Urothelium cell line (cell line): ENCODE data around the gene SECTM1.
"Not testable (repeated sequence)": the region's sequence is repeated elsewhere in the genome, so short reads cannot be mapped to it uniquely, and the experiment has no call there.

Experiments
- DNase-seq: peaks from one replicate; pipeline ENCODE4 v3.0.0; 2011; ENCODE audit warnings: low spot score, mixed read lengths
- FAIRE-seq: peaks from 2 replicates; lab custom pipeline; 2011; peaks lifted over from hg19 to GRCh38; lab: Jason Lieb, UNC

SECTM1 gene

DNA sequence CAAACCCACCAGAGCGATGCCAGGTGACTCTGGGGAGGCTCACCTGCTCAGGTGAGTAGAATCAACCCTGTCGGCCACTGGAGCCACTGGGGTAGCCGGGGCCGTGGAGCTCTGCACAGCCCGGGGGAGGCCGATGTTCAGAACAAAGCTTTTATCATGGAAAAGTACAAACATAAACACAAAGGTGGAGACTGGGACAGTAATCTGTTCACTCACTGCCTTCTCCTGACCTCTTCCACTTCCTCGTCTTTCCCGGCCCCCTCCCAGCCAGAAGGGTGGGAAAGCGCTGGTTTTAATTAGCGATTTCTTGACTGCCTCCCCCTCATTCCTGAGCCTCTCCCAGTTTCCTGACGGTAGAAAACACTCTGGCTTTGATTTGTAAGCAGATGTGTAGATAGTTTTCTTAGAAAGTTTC lies 15.7 kb upstream of the SECTM1 start:
- DNase-seq (no peak), FAIRE-seq (no peak)

DNA sequence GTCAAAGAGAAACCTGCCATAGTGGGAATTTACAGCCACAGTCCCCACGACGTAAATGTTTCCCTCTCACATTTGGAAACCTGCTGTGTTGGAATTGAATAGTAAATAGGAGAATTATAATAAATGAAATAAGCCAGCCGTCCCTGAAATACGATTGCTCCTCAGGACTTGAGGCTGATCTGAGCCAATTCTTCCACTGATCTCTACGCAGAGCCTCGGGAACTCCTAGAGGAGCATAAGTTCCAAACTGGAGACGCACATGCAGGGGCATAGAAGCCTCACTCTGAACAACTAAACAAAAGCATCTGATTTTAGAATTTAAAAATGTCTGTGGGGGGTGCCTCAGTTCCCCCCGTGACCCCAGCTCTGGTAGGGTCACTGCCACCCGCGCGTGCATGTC lies 15.3 kb upstream of the SECTM1 start:
- FAIRE-seq (no peak), DNase-seq (no peak)

DNA sequence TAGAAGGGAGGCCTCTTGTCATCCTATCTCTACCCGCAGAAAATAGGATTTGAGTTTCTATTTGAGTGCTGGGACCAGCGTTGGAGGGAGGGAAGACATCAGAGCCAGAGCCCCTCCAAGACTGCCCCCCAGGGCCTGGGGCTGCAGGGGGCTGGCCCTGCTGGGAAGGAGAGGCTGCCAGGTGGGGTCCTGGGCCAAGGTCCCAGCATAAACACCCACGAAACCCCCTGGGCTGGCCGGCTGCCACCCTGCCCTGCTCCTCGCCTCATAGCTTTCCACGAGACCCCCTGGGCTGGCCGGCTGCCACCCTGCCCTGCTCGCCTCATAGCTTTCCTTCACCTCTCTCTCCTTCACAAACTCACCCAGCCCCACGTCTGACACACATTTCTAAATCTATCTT lies 14.9 kb upstream of the SECTM1 start:
- DNase-seq = no peak
- no peak for FAIRE-seq

DNA sequence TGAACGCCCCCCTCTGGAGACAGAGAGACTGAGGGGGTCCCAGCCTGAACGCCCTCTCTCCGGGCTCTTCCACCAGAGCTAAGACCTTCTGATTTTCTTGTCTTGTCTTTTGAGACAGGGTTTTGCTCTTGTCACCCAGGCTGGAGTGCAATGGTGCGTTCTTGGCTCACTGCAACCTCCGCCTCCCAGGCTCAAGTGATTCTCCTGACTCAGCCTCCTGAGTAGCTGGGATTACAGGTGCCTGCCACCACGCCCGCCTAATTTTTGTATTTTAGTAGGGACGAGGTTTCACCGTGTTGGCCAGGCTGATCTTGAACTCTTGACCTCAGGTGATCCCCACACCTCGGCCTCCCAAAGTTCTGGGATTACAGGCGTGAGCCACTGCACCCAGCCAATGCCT lies 14.4 kb upstream of the SECTM1 start:
- DNase-seq, FAIRE-seq: not testable (repeated sequence)

DNA sequence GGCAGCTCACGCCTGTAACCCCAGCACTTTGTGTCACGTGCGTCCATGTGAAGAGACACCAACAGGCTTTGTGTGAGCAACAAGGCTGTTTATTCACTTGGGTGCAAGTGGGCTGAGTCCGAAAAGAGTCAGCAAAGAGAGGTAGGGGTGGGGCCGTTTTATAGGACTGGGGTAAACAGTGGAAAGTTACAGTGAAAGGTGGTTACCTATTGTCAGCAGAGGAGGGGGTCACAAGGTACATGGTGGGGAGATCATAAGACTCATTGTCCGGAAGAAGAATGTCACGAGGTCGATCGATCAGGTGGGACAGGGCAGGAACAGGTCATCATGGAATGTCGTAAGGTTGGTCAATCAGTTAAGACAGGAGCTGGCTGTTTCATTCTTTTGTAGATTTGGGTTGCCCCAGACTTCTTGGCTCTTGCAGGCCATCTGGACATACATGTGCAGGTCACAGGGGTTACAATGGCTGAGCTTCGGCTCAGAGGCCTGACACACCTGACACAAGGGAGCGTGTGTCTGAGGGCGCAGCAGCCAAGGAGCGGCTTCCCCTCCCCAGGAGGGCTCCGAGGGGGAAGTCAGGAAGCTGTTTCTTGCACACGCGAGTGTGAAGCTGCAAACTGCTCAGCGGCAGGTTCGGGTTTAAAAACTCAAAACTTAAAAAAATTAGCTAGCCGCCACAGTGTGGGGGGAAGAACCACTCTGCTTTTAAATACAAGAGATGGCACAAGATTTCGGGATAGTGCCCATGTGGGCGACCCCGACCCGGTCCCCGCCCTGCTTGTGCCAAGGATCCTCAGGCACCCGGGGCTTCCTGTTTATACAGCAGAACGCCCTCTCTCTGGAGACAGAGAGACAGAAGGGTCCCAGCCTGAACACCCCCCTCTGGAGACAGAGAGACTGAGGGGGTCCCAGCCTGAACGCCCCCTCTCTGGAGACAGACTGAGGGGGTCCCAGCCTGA lies 13.1 kb upstream of the SECTM1 start:
- FAIRE-seq (no peak), DNase-seq (no peak)

DNA sequence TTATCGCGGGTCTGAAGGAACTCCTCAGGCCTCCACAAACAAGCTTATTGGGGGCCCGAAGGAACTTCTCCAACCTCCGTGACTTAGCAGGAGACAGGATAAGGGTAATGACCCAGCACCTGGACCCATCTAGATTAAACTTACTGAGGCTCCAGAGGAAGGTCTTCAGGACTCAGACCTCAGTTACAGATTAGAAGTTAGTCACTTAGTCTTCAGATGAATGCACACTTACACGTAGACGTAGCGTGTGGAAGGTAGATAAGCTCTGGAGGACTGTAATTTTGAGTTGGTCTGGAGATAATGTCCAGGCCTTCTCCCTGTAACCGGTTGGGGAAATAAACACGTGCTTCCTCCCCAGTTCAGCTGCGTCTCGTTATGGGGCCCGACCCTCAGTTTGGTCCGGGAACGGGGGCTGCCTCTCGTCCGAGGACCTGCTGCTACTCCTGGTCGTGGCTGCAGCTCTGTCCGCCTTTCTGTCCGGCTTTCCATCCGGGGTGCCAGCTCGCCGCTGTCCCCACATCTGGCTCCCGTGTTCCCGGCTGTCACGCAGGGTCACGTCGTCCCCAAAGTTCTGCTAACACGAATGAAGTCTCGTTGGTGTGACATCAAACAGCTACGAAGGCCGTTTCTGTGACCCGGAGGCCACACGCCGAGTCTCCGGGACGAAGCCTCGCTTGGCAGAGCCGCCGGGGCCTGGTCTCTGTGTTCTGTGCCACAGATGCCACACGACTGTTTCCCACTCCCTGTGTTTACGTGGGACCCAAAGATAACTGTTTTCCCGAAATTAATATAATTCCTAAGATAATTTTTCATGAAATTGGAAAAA lies 11.8 kb upstream of the SECTM1 start:
- FAIRE-seq = no peak
- DNase-seq = no peak

DNA sequence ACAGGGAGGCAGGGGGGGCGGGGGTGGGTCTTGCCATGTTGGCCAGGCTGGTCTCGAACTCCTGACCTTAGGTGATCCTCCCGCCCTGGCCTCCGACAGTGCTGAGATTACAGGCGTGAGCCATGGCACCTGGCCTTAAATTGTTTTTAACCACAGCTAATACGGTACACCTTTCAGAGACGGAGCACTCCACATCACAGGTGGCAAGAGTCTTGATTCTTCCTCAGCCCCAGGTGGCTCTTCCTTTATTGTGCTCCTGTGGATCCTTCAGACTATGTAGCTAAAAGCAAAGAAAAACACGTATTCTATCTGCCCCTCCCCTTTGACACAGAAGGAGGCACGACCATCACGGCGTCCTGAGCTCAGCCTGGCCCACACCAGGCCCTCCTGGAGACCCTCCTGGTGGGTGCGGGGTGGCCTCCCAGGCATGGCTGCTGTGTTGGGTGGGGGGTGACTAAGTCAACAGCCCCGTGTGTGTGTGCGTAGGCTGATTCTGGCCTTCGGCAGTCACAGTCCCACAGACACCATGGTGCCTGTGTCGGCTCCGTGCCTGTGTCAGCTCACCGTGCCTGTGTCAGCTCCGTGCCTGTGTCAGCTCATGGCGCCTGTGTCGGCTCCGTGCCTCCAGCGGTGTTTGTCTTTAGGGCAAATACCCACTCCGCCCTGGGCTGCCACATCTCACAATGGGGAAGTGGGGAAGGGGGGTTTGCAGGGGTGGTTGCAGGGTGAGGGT lies 10.8 kb upstream of the SECTM1 start:
- DNase-seq = no peak

DNA sequence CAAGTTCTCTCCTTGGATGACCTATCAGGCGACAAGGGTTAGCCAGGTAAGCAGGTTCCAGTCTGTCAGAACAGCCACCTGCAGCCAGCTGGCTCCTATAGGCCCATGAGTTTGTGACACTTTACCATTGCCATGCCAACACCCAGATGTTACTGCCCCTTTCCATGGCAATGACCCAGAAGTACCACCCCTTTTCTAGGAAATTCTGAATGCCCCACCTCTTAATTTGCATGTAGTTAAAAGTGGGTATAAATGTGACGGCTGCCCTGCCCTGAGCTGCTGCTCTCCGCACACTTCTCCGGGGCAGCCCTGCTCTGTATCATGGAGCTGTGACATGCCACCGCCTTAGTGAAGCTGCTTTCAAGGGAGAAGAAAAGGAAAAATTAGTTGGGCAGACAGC lies 10.0 kb upstream of the SECTM1 start:
- no peak for DNase-seq
- no peak for FAIRE-seq

More for the DNA sequence above, 10.8 kb upstream of the SECTM1 start:
- FAIRE-seq = no peak

DNA sequence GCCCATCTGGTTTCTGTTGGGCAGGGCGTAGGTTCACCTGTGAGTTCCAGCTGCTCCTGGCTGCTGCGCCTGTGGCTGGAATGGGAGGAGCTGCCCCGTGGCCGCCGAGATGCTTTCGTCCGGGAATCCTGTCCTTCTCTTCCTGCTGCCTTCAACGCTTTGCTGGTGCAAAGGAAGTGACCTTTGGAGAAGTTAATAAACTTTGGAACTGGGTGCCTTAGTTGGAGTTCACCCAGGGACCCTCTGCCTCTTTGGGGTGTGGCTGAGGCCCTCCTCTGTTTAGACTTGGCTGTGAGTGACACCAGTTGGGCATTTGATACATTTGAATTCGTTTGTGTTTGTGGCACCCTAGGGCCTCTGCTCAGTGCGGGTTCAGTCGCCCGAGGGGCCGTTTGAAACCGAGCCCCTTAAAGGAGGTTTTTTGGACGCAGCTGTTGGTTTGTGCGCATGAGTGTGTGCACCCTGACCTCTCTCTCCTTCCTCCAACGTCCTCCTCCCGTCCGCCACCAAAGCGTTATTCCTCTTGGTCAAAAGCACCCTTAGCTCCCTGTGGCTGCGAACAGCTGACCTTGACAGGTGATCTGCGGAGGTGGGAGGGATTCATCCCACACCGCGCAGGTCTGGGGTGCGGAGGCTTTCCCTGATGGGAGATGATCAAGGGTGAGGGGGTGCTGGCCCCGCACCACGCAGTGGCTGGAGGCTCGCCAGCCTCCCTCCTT lies 9.0 kb upstream of the SECTM1 start:
- DNase-seq (no peak), FAIRE-seq (no peak)

DNA sequence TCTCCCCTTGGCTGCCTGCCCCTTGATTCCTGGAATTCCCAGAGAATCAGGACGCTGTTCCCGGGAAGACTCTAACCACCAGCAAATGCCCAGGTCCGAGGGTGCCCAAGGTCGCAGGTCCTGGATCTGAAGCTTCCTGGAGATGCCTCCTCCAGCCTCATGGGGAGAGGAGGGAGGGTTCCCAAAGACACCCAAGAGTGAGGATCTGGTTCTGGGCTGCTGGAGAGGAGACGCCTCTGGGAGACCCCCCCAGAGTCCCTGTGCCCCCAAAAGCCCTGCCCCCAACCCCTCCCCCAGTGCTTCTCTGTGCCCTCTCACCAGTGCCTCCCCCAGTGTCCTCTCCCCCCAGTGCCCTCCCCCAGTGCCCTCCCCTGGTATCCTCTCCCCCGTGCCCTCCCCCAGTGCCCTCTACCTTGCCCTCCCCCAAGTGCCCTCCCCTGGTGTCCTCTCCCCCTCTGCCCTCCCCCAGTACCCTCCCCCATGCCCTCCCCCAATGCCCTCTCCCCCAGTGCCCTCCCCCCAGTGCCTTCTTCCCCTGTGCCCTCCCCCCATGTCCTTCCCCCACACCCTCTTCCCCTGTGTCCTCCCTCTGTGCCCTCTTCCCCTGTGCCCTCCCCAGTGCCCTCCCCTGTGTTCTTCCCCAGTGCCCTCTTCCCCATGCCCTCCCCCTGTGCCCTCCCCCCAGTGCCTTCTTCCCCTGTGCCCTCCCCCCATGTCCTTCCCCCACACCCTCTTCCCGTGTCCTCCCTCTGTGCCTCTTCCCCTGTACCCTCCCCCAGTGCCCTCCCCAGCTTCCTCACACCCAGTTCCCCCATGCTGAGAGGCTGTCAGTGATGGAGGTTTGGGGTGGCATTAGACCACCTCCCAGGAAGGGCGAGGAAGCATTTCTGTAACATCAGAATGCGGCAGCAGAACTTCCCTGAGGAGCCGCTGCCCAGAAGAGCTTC lies 6.3 kb upstream of the SECTM1 start:
- DNase-seq = no peak

DNA sequence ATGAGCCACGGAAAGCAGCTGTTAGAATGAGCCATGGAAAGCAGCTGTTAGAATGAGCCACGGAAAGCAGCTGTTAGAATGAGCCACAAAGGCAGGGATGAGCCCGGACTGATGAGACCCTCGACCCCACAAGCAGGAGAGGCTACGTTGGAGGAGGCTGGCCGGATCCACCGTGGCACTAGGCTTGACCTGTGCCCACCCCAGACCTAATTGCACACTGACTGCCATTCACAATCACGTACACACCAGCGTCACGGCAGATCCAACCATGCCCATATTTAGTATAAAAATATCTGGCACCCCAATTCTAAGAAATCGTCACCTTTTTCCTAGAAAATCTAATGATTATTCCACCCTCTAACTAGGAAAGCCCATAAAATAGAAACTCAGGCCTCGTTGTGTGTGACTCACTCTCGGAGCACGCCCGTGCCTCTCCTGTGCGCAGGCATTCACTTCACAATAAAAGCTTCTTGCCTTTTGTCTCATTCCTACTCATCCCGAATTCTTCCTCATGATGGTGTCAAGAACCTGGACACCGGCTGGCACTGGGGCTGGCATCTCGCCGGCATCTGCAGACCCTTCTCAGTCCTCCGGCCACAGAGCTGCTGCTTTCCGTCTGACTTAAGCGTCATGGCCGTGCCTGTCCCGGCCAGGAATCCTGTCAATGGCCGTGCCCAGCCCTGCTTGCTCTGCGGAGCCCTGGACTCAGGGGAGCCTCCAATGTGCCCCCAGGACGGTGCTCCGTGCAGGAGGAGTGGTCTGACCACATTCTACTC lies 5.5 kb upstream of the SECTM1 start:
- DNase-seq (peak; percentile 89), FAIRE-seq (no peak)

More for the DNA sequence above, 6.3 kb upstream of the SECTM1 start:
- peak; percentile 66 for FAIRE-seq

DNA sequence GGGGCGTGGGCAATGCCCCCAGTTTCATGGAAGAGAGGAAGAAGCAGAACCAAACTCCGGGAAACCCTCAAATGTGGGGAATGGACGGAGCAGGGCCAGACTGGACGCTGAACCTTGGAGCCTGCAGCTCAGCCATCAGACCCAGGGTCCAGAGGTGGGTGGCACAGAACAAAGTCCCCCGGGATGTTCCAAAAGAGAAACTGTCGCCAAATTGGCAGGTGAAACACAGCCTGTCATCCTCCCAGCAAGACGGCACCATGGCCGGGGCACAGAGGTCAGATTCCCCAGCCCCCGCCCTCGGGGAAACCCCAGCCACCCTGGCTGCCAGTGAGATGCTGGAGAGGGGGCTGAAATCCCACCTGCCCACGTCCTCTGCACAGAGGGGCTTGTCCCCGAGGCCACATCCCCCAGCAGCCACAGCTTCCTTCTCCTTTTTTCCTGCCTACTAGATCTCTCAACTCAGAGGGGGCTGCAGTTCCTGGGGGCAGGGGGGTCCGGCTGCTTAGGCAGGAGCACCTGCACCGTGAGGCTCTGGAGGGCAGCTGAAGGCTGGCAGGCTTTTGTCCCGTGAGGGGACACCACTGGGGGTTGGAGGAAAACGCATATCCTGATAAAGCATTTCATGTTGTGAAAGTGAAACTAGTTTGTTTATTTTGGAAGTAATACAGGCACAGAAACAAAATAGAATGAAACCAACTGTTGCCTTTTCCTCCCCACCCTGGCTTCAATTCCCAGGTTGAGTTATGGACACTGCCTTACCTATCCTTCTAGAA lies 1.2 kb upstream of the SECTM1 start:
- DNase-seq = no peak
- peak; percentile 44 for FAIRE-seq

DNA sequence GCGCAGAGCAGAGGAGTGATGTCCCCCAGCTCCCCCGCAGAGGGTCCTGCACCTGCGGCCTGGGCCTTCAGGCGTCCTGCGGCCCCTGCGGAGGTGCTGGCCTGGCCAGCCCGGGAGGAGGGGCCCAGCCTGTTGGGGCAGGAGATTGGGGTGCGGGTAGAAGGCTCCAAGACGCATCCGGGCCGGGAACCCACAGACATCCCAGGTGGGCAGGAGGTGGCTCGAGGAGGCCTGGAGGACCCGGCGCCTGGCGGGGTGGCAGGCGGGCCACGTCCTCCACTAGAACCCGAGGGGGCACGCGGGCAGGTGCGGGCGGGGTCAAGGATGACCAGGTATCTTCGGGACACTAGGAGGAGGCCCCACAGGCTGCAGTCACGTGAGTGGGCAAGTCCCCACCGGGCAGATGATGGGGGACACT lies 647 bp upstream of the SECTM1 start:
- FAIRE-seq = no peak
- DNase-seq = no peak

DNA sequence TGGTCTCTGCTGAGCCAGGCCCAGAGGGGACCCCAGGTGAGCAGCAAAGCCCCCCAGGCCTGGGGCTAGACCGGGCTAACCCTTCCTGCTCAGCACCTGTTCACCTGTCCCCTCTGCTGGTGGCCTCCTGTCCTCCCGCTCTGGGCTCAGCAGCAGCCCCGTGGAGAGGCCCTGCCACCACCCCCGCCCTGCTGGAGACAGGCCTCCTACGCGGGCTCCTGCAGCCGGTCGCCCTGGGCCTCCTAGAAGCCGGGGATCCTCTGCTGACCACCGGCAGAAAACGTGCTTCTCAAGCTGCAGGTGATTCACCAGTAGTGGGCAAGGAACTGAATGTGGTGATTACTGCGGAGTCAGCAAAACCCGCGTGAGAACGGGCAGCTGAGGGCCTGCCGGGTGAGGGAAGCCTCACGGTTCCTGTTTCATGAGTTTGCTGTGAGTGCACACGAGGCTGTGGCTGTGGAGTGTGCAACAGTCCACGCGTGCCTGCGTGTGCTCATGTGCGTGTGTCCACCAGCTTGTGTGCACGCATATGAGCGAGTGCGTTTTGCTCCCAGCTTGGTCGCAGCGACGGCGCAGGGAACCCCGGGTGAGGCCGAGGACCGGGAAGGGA lies 792 bp downstream of the SECTM1 start:
- DNase-seq = no peak
- FAIRE-seq = peak; percentile 44

DNA sequence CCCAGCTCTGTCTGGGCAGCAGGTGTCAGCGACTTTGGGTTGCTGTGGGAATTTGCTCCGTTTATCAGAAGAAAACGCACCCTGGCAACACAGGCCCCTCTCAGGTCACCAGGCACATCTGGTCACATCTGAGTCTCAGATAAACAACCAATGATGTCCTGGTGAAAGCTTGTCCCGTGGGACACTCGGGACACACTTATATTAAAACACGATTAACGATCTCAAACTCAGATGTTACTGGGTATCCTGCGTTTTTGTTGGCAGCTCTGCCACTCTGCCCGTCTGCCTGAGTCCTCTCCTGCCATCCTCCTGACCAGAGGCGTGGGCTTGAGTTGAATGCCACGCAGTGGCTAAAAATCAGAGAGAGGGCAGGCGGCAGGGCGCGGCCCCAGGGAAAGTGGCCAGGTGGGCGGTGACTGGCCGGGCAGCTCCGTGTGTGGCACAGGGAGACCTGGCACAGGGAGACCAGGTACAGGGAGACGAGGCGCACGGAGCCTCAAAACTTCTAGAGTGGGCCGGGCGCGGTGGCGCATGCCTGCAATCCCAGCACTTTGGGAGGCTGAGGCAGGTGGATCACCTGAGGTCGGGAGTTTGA lies 2.1 kb downstream of the SECTM1 start:
- DNase-seq (no peak), FAIRE-seq (no peak)

DNA sequence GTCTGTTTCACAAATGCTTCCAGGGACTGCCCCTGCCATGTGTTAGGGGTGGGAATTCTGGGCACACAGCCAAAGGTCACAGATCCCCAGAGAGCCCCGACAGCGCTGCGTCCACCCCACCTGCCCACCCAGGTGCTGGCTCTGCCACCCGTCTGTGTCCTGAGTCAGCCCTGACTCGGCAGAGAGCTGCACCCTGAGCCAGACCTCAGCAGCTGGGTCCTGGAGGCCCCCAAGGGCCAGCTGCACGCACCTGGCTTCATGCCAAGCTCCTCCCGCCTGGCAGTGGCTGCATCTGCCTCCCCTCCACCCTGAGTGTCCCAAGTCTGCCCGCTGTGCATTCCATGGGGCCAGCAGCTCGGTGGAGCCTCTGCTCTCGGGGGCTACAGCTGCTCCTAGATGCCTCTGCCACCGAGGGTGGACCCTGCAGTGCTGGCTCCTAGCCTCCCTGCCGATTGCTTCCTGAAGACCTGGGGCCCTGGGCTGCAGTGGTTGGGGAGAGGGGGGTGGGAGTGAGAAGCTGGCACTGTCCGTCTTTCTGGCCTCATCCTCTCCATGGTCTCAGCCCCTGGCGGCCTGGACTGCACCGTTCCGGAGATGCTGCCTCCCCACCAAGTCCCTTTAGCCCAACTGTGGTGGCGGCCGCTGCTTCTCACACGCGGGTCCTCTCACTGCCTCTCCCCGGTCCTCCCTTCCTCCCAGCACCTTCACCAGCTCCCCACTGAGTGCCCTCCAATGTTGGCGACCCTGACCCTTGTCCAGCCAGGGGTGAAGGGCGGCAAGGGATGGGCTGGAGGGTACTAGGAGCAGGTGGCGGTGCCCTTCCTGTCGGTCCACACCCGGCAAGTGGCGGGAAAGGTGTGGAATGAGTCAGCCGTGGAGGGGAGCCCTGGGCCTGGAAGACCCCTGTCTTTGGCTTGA lies 3.0 kb downstream of the SECTM1 start:
- peak; percentile 81 for FAIRE-seq
- DNase-seq = peak; percentile 95
